AG04450 (cell line): ENCODE measurements around the gene SIX5. TPM values are rescaled to one million over a fixed set of nuclear protein-coding genes. Genes with fewer than 3 reads are reported as not detected.

Experiments
- CTCF ChIA-PET: fragments of 300-600, 350-600 bp; formaldehyde crosslinking; extraction: SDS; loops from one replicate; lab custom pipeline; 2022; ENCODE audit warnings: antibody characterized with exemption, inconsistent platforms; lab: Charles Lee
- POLR2A ChIA-PET: fragments of 350-600 bp; formaldehyde crosslinking; extraction: SDS; loops from one replicate; lab custom pipeline; 2021; ENCODE audit warnings: antibody characterized with exemption, inconsistent platforms; lab: Yijun Ruan, JAX
- DNase-seq: peaks from one replicate; pipeline ENCODE4 v3.0.0-alpha.2; 2011; ENCODE audit warnings: low read depth, low spot score
- H3K27ac ChIP-seq: one replicate; pipeline ENCODE4 v1.5.1; 2012; ENCODE audit warnings: low read depth, low read length, control low read depth
- H3K27me3 ChIP-seq: one replicate; pipeline ENCODE4 v1.6.0; 2012; ENCODE audit warnings: low read length; ENCODE audit not compliant: control insufficient read depth, insufficient read depth
- H3K4me3 ChIP-seq: 2 replicates; pipeline ENCODE4 v1.5.1; 2011; ENCODE audit warnings: mild to moderate bottlenecking, low read depth, low read length, control low read depth
- H3K9me3 ChIP-seq: 2 replicates; pipeline ENCODE4 v1.5.1; 2012; ENCODE audit warnings: low read length; ENCODE audit not compliant: control insufficient read depth, insufficient read depth
- polyA plus RNA-seq: library from polyadenylated mRNA; depleted of rRNA; stranded (reverse); fragments of >200 nt; gene quantifications from 2 replicates; pipeline ENCODE4 v1.2.3, GENCODE V29; 2011
- TF ChIP-seq, protein P1 (sequence below): IDR thresholded peaks from 2 replicates; pipeline ENCODE4 v1.5.1; 2011; ENCODE audit warnings: low read depth, low read length, control low read depth, inconsistent platforms

The SIX5 gene
- polyA plus RNA-seq, 1 experiment, result 4.4 TPM

DNA sequence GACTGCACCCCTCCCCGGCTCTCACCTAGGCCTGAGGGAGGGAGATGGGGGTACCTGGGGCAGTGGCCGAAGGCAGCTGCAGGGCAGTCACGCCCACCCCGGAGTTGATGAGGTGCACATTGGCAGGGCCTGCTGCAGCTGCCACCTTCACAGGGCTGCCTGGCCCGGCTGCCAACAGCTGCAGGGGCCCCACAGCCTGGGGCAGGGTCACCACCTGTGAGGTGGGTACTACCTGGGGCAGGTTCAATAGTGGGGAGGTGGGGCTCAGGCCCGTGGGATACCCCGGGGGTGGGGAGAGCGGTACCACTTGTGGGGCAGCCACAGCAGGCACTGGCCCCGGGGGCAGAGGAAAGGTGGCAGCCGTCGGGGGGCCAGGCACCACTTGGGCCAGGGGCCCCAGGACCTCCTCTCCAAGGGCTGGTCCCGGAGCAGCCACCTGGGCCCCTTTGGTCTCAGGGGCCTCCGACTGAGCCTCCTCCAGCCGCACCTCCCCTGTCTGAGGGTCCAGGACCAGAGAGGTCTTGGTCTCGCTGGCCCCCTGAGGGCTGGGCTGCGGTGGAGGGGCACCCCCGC lies 2.7 kb downstream of the SIX5 start:
- Histone ChIP-seq H3K9me3 (no peaks in the 10 kb centered on the region; the same call in 1 of the 2 replicates), H3K27me3 (no peaks in the 10 kb centered on the region), H3K4me3 (peak overlapping the region; percentile 67), H3K27ac (peak overlapping the region; percentile 91)
- POLR2A ChIA-PET, result interaction anchor here (1.0 to 4.7 kb wide), 5 partner anchors 13 to 74 kb away, joined by 7 to 50 read pairs (median 27); partner anchors contain the start of genes FBXO46, QPCTL and SNRPD2
- TF ChIP-seq, protein P1, sequence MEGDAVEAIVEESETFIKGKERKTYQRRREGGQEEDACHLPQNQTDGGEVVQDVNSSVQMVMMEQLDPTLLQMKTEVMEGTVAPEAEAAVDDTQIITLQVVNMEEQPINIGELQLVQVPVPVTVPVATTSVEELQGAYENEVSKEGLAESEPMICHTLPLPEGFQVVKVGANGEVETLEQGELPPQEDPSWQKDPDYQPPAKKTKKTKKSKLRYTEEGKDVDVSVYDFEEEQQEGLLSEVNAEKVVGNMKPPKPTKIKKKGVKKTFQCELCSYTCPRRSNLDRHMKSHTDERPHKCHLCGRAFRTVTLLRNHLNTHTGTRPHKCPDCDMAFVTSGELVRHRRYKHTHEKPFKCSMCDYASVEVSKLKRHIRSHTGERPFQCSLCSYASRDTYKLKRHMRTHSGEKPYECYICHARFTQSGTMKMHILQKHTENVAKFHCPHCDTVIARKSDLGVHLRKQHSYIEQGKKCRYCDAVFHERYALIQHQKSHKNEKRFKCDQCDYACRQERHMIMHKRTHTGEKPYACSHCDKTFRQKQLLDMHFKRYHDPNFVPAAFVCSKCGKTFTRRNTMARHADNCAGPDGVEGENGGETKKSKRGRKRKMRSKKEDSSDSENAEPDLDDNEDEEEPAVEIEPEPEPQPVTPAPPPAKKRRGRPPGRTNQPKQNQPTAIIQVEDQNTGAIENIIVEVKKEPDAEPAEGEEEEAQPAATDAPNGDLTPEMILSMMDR, result no peak
- CTCF ChIA-PET, result no interaction called here
- no peak for DNase-seq

DNA sequence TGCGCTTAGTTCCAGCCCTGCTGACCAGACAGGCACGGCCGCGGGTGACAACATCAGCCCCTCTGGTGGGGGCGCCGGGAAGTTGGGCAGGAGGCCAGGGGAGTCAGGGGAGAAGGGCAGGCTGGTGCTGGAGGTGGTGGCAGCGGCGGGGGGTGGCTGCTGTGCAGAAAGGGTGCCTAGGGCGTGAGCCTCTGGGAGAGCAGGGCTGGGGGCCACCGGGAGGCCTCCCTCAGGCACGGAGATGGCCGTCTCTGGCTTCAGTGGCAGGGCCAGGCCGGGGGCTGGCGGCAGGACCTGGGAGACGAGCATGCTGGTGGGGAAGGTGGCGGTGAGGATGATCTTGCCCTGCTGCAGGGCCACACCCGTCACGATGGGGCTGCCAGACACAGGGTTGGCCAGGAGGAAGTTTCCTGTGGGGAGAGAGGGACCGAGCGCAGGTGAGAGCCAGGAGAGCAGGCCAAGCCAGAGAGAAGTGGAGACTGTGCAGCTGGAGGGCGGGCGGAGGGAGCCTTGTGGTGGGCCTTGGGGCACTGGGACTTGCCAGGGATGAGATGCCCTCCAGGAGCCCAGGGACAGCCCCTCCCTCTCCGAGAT lies 3.3 kb downstream of the SIX5 start:
- H3K27ac ChIP-seq, result no peak overlapping the region
- ChIA-PET POLR2A (no interaction called here), CTCF (no interaction called here)
- H3K9me3 ChIP-seq, result no peaks in the 10 kb centered on the region; the same call in 1 of the 2 replicates
- no peak overlapping the region; the same call in 1 of the 2 replicates for H3K4me3 ChIP-seq
- H3K27me3 ChIP-seq, result no peaks in the 10 kb centered on the region
- TF ChIP-seq, protein P1, result no peak
- DNase-seq, result no peak

DNA sequence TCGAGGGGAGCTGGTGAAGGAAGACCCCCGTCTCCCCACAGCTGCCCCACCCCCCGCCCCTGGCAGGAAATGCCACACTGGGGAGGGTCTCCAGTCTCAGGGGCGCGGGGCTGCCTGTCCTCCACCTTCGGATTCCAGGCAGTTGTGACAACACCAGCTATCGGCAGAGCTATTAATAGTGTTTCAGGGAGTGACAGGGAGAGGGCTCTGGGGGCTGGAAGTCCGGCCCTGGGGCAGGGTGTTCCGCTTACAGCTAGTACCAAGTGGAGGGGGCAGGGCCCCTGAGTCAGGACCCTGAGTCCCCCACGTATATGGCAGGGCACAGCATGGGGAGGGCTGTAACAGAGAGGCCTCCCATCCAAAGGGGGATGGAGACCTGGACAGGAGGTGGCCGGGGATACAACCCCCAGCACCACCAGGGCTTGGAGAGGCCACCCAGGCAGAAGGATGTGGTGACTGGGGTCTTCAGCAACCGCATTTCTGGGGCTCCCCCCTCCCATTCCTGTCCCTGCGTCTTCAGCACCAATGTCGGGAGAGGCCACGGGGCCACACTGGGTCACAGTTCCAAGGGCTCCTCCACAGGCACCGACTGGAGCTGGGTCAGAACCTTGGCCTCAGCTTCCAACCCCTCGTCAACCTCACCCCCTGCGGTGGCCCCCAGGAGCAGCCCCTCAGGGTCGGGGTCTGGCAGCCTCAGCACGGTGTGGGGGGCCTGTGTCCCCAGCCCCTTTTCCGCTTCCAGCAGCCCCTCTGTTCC lies 3.9 kb downstream of the SIX5 start:
- no peaks in the 10 kb centered on the region for H3K27me3 ChIP-seq
- ChIA-PET POLR2A (interaction anchor here (0.6 kb wide), 1 partner anchor 48 kb away, joined by 13 read pairs; no protein-coding TSS in a partner anchor), CTCF (interaction anchor here (0.7 to 1.1 kb wide), 3 partner anchors 34 to 72 kb away, joined by 4 to 9 read pairs (median 5); no protein-coding TSS in a partner anchor)
- no peaks in the 10 kb centered on the region; the same call in 1 of the 2 replicates for H3K9me3 ChIP-seq
- TF ChIP-seq, protein P1, result no peak
- no peak overlapping the region for H3K27ac ChIP-seq
- H3K4me3 ChIP-seq, result no peak overlapping the region
- DNase-seq, result no peak

DNA sequence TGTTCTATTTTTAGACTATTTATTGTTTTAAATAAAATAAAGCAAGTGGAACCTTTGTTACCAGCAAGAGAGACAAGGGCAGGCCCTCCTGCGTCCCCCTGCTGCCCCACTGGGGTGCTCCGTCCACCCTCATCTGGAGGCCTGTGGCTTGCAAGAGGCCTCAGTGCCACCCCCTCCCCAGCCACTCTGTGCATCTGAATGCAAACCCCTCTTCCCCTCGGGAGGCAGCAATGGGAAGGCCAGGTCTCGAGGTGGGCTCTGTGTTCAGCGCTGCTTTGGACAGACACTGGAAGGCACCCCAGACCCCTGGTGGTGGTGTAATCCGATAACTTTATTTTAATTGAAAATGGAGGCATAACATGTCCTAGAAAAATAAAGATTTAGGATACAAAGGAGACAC lies 4.6 kb downstream of the SIX5 start:
- H3K27ac ChIP-seq, result no peak overlapping the region
- no peaks in the 10 kb centered on the region; the same call in 1 of the 2 replicates for H3K9me3 ChIP-seq
- TF ChIP-seq, protein P1, result no peak
- H3K4me3 ChIP-seq, result no peak overlapping the region
- CTCF ChIA-PET, result interaction anchor here (1.0 to 1.1 kb wide), 2 partner anchors 35 to 71 kb away, joined by 4 to 5 read pairs; no protein-coding TSS in a partner anchor
- DNase-seq, result no peak
- H3K27me3 ChIP-seq, result no peaks in the 10 kb centered on the region
- POLR2A ChIA-PET, result no interaction called here
